Measurements from ENCODE around the gene BABAM2.

BABAM2 gene

DNA sequence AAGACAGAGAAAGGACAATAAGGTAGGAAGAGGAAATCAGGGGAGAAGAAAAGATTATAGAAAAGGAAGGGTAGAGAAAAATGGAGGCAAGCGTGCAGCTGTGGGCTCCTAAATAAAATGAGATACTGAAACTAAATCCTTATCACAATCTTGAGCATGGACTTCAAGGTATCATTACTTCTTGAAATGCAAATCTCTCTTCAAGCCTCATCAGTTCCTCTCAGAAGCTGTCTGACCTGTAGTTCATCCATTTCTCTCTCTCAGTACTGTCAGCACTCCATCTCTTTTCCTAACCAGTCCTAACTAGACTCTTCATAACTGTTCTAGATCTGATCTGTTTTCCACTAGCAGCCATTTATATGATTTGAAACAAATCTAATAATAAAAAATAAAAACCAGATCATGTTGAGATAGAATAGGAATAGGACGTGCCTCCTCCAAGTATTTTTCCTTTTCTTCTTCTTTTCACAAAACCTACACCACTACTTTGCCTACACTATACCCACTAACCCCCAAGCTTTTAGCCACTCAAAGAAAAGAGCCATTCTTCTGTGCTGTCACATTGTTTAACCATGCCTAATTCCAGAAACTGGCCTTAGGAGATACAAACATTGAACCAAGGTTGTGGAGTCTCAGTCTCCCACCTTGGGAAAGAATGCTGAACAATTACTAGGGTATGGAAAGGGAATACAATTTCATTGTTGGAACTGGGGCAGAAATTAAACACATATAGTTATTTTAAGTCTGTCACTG is 21.1 kb downstream of the BABAM2 start:
- TF ChIP-seq CTCF (IDR thresholded peaks at IDR 0.05; ENCODE audit: low read depth, low read length, missing control alignments): no peak
- no peak for DNase-seq (ENCODE audit: low read depth)
- no peak overlapping the region for H3K4me3 ChIP-seq (ENCODE audit: low read depth, low read length)
- in situ Hi-C loops (cut with HindIII; ENCODE audit: low sequenced_read_pairs): no loop called here

- no peak for DNase-seq (ENCODE audit: low read depth)
- in situ Hi-C loops (cut with HindIII; ENCODE audit: low sequenced_read_pairs): no loop called here
- H3K4me3 ChIP-seq (ENCODE audit: low read depth, low read length): no peak overlapping the region
- TF ChIP-seq CTCF (IDR thresholded peaks at IDR 0.05; ENCODE audit: low read depth, low read length, missing control alignments): no peak
These were observed 22.0 kb downstream of the BABAM2 start for GRCh38 chr2:27912512-27912911.

DNA sequence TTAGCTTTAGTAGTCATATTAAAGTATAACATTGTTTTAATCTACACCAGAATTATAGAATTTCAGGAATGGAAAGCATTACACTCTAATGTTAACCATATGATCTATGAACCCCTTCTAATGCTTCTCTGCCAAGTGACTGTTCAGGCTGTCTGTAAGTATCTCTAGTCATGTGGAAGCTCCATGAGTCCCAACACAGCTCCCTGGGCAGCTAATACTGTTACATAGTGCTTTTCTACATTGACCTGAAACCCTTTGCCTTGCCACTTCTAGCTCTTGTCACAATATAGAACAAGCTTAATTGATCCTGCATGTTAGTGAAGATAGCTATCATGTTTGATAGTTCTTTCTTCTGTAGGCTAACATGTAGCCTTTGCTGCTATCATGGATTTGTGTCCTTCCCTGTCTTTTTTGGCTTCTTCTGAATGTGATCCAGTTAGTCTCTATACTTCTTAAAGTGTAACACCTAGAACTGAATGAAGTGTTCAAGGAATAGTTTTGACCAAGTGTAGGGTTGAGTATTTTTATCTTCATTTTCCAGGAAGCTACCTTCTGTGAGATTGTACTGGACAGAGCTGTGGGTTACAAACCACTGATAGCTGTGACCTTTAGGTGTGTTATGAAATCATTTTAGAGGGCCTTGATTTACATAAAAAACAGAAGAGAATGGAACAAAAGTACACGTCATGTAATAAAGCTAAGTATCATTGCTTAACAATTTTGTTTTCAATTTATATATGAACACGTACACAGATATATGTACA is 23.7 kb downstream of the BABAM2 start:
- in situ Hi-C loops (cut with HindIII; ENCODE audit: low sequenced_read_pairs): no loop called here
- no peak overlapping the region for H3K4me3 ChIP-seq (ENCODE audit: low read depth, low read length)
- DNase-seq (ENCODE audit: low read depth): no peak
- no peak for TF ChIP-seq CTCF (IDR thresholded peaks at IDR 0.05; ENCODE audit: low read depth, low read length, missing control alignments)

DNA sequence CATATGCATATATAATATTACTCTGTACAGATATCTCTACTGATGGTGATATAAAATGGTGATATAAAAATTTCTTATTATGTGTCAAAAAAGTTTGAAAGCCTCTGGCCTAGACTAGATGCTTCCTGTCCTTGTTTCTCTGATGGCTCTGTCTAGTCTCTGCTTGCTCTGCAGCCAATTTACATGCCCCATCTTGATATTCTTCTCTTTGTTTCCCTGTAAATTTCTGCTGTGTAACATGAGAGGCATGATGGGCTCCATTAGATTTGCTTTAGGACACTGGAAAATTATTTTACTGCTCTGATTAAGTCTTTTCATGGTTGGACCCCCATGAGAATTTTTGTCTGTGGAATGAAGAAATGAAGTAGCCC is 24.3 kb downstream of the BABAM2 start:
- in situ Hi-C loops (cut with HindIII; ENCODE audit: low sequenced_read_pairs): no loop called here
- TF ChIP-seq CTCF (IDR thresholded peaks at IDR 0.05; ENCODE audit: low read depth, low read length, missing control alignments): no peak
- DNase-seq (ENCODE audit: low read depth): no peak
- H3K4me3 ChIP-seq (ENCODE audit: low read depth, low read length): no peak overlapping the region

- TF ChIP-seq CTCF (IDR thresholded peaks at IDR 0.05; ENCODE audit: low read depth, low read length, missing control alignments): no peak
These were observed 24.7 kb downstream of the BABAM2 start for GRCh38 chr2:27915191-27915590.

DNA sequence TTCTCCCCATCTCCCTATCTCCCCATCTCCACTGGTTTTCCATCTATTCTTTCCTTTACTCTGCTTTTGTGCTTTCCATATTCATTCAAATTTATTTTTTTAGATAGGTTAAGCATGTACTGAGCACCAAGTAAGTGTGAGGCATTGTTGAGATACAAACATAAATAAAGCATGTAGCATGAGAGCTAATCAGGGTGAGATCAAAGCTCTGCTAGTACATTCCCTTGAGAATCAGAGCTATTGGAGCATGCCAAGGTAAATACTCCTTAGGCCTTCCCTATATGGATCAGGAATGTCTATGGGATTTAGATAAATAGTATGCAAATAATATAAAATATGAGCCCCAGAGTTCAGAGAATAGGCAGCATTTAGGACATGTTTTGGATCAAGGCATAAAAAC is 25.3 kb downstream of the BABAM2 start:
- no peak for TF ChIP-seq CTCF (IDR thresholded peaks at IDR 0.05; ENCODE audit: low read depth, low read length, missing control alignments)

More at GRCh38 chr2:27915191-27915590, 24.7 kb downstream of the BABAM2 start:
- no peak for DNase-seq (ENCODE audit: low read depth)
- in situ Hi-C loops (cut with HindIII; ENCODE audit: low sequenced_read_pairs): no loop called here
- no peak overlapping the region for H3K4me3 ChIP-seq (ENCODE audit: low read depth, low read length)

More for the DNA sequence above, 25.3 kb downstream of the BABAM2 start:
- no peak for DNase-seq (ENCODE audit: low read depth)
- H3K4me3 ChIP-seq (ENCODE audit: low read depth, low read length): no peak overlapping the region
- in situ Hi-C loops (cut with HindIII; ENCODE audit: low sequenced_read_pairs): no loop called here

All from astrocyte of the cerebellum (primary cell).